ENCODE data around the gene SAMD1.

The SAMD1 gene

GRCh38 chr19:14090509-14091080, at the start of gene SAMD1:
TSS of gene SAMD1 (minus strand) at chr19:14090751.
- DNase-seq = peak; percentile 65 to 70

GRCh38 chr19:14139944-14140343, 49.4 kb upstream of the SAMD1 start:
- no peak for DNase-seq

- DNase-seq = no peak
Observed at GRCh38 chr19:14138576-14139265, 48.2 kb upstream of the SAMD1 start.

- peak; percentile 93 to 95 for DNase-seq
Observed at GRCh38 chr19:14136509-14137281, 46.1 kb upstream of the SAMD1 start, which contains the start of gene ASF1B. TSS of gene ASF1B (minus strand) at chr19:14136589. CDS start at chr19:14136456, 133 bp downstream.

GRCh38 chr19:14135985-14136508, 45.5 kb upstream of the SAMD1 start:
- peak in 1 of 2 donors; percentile 26 for DNase-seq

- no peak for DNase-seq
Observed at GRCh38 chr19:14135355-14135754, 44.8 kb upstream of the SAMD1 start.

- DNase-seq = no peak
Observed at GRCh38 chr19:14127929-14128509, 37.5 kb upstream of the SAMD1 start.

GRCh38 chr19:14127176-14127575, 36.6 kb upstream of the SAMD1 start:
- DNase-seq = no peak

GRCh38 chr19:14122924-14123323, 32.4 kb upstream of the SAMD1 start:
- no peak for DNase-seq

- DNase-seq = no peak
Observed at GRCh38 chr19:14120497-14120780, 29.9 kb upstream of the SAMD1 start.

GRCh38 chr19:14119644-14120496, 29.3 kb upstream of the SAMD1 start:
- DNase-seq = no peak

GRCh38 chr19:14119146-14119545, 28.6 kb upstream of the SAMD1 start:
- DNase-seq = no peak

- no peak for DNase-seq
Observed at GRCh38 chr19:14118165-14119051, 27.9 kb upstream of the SAMD1 start.

GRCh38 chr19:14117668-14118164, 27.2 kb upstream of the SAMD1 start, which contains the start of gene PRKACA:
TSS of gene PRKACA (minus strand) at chr19:14117762. CDS start at chr19:14117547, 215 bp downstream.
- peak; percentile 96 for DNase-seq

- DNase-seq = no peak
Observed at GRCh38 chr19:14116918-14117578, 26.5 kb upstream of the SAMD1 start.

GRCh38 chr19:14116525-14116917, 26.0 kb upstream of the SAMD1 start:
- DNase-seq = no peak

GRCh38 chr19:14115756-14116155, 25.2 kb upstream of the SAMD1 start:
- DNase-seq = no peak

GRCh38 chr19:14114854-14115253, 24.3 kb upstream of the SAMD1 start:
- DNase-seq = peak; percentile 44 to 49

- DNase-seq = no peak
Observed at GRCh38 chr19:14114439-14114838, 23.9 kb upstream of the SAMD1 start.

- peak; percentile 50 to 68 for DNase-seq
Observed at GRCh38 chr19:14113762-14114414, 23.3 kb upstream of the SAMD1 start.
